ENCODE results near the gene NKTR.

NKTR gene

GRCh38 chr3:42649006-42649405 lies 48.5 kb downstream of the NKTR start:
- DNase-seq: no peak
- no peak for TF ChIP-seq CTCF (IDR thresholded peaks at IDR 0.05; ENCODE audit: low read depth, low read length, missing control alignments)
- Histone ChIP-seq H3K27me3 (replicated peaks) (no peaks in the 10 kb centered on the region), H3K4me3 (ENCODE audit: low read depth, low read length) (no peak overlapping the region), H3K36me3 (replicated peaks) (peaks cover 30% of the 10 kb centered on the region), H3K27ac (no peak overlapping the region)
- in situ Hi-C loops (cut with HindIII; ENCODE audit: low pct_ligation_motif_present, low sequenced_read_pairs): no loop called here

- Histone ChIP-seq H3K27ac (no peak overlapping the region), H3K36me3 (replicated peaks) (peaks cover 25% of the 10 kb centered on the region), H3K27me3 (replicated peaks) (no peaks in the 10 kb centered on the region), H3K4me3 (ENCODE audit: low read depth, low read length) (no peak overlapping the region)
- TF ChIP-seq CTCF (IDR thresholded peaks at IDR 0.05; ENCODE audit: low read depth, low read length, missing control alignments): no peak
- DNase-seq: no peak
- in situ Hi-C loops (cut with HindIII; ENCODE audit: low pct_ligation_motif_present, low sequenced_read_pairs): no loop called here
These were observed 49.3 kb downstream of the NKTR start for GRCh38 chr3:42649783-42650182.

- H3K27me3 ChIP-seq (replicated peaks): no peaks in the 10 kb centered on the region
- in situ Hi-C loops (cut with HindIII; ENCODE audit: low pct_ligation_motif_present, low sequenced_read_pairs): no loop called here
- H3K36me3 ChIP-seq (replicated peaks): peaks cover 14% of the 10 kb centered on the region
- no peak overlapping the region for H3K4me3 ChIP-seq (ENCODE audit: low read depth, low read length)
- no peak for TF ChIP-seq CTCF (IDR thresholded peaks at IDR 0.05; ENCODE audit: low read depth, low read length, missing control alignments)
- H3K27ac ChIP-seq: peak overlapping the region; percentile 18
- DNase-seq: peak; percentile 38
These were observed 51.0 kb downstream of the NKTR start for GRCh38 chr3:42651248-42652091.

GRCh38 chr3:42652251-42652610 lies 51.7 kb downstream of the NKTR start:
- Histone ChIP-seq H3K36me3 (replicated peaks) (peaks cover 8% of the 10 kb centered on the region), H3K27ac (peak overlapping the region; percentile 18), H3K27me3 (replicated peaks) (no peaks in the 10 kb centered on the region), H3K4me3 (ENCODE audit: low read depth, low read length) (no peak overlapping the region)
- TF ChIP-seq CTCF (IDR thresholded peaks at IDR 0.05; ENCODE audit: low read depth, low read length, missing control alignments): no peak
- DNase-seq: no peak
- in situ Hi-C loops (cut with HindIII; ENCODE audit: low pct_ligation_motif_present, low sequenced_read_pairs): no loop called here

- no peak for TF ChIP-seq CTCF (IDR thresholded peaks at IDR 0.05; ENCODE audit: low read depth, low read length, missing control alignments)
- in situ Hi-C loops (cut with HindIII; ENCODE audit: low pct_ligation_motif_present, low sequenced_read_pairs): no loop called here
- DNase-seq: peak; percentile 78
- peak overlapping the region; percentile 18 for H3K27ac ChIP-seq
- H3K27me3 ChIP-seq (replicated peaks): no peaks in the 10 kb centered on the region
- peak overlapping the region; percentile 71 for H3K4me3 ChIP-seq (ENCODE audit: low read depth, low read length)
- H3K36me3 ChIP-seq (replicated peaks): peaks cover 3% of the 10 kb centered on the region
These were observed 52.3 kb downstream of the NKTR start for GRCh38 chr3:42652611-42653302.
